Fibroblast of villous mesenchyme (primary cell): Measurements from ENCODE around the gene SYNGAP1. TPM values are rescaled to one million over a fixed set of nuclear protein-coding genes. Genes with fewer than 3 reads are reported as not detected.

Source experiments
- DNase-seq: peaks from one replicate; pipeline ENCODE4 v3.0.0-alpha.2; 2010; ENCODE audit warnings: low read depth
- H3K4me3 ChIP-seq: 2 replicates; pipeline ENCODE4 v1.5.1; 2011; ENCODE audit warnings: low read depth, mild to moderate bottlenecking, low read length
- total RNA-seq: library from RNA; depleted of rRNA; stranded (reverse); fragments of >200 nt; gene quantifications from 2 replicates; pipeline ENCODE4 v1.2.3, GENCODE V29; 2012
- TF ChIP-seq, protein P1 (sequence below): IDR thresholded peaks from 2 replicates; pipeline ENCODE4 v1.5.1; 2012; ENCODE audit warnings: low read depth, mild to moderate bottlenecking, low read length; ENCODE audit not compliant: insufficient read depth

Gene SYNGAP1
- total RNA-seq, 1 donor, result 7.8 TPM

DNA sequence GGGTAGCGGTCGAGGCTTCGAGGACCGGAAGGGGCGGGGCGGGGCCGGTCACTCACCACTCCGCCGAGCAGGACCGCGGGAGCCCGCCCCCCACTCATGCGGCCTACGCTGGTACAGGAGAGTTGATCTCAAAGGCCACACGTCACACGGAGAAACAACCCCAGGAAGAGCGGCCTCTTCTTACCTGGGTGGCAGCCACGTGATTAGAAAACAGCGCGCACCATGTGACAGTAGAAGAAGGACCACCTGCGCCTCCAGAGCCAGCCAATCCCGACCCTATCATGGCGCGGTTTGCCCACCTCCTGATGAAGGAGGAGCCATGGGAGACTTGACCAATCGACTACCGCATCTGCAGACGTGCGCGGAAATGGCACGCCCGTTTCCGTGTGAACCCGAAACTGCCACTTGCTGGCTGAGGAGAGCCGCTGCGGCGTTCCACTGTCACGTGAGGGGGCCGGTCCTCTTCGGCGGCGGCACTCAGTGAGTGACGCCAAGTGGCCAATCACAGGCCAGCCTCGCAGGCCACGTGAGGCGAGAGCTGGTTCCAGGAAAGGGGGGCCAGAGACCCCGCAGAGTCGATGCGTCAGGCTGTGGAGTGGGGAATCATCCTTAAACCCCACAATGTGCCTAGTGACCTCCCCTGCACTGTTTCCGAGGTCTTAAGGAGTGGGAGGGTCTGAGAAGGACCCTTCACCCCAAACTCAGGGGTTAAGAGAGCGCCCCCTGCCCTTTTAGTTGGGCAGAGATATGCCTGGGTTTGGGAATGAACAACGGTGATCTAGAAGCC is 1.8 kb upstream of the SYNGAP1 start, which contains the start of gene CUTA:
Gene CUTA (minus strand): TSS at position 205 of the 787 bp plus-strand sequence. CDS start 107 bp downstream, at position 98.
- peak within 1 kb of the TSS; percentile 93 for H3K4me3 ChIP-seq
- peak; percentile 100 for DNase-seq
- TF ChIP-seq, protein P1, sequence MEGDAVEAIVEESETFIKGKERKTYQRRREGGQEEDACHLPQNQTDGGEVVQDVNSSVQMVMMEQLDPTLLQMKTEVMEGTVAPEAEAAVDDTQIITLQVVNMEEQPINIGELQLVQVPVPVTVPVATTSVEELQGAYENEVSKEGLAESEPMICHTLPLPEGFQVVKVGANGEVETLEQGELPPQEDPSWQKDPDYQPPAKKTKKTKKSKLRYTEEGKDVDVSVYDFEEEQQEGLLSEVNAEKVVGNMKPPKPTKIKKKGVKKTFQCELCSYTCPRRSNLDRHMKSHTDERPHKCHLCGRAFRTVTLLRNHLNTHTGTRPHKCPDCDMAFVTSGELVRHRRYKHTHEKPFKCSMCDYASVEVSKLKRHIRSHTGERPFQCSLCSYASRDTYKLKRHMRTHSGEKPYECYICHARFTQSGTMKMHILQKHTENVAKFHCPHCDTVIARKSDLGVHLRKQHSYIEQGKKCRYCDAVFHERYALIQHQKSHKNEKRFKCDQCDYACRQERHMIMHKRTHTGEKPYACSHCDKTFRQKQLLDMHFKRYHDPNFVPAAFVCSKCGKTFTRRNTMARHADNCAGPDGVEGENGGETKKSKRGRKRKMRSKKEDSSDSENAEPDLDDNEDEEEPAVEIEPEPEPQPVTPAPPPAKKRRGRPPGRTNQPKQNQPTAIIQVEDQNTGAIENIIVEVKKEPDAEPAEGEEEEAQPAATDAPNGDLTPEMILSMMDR, result peak; percentile 17

GRCh38 chr6:33418690-33419291 is 1.1 kb upstream of the SYNGAP1 start:
- DNase-seq, result peak; percentile 52
- H3K4me3 ChIP-seq, result peak overlapping the region; percentile 55
- TF ChIP-seq, protein P1, result no peak

DNA sequence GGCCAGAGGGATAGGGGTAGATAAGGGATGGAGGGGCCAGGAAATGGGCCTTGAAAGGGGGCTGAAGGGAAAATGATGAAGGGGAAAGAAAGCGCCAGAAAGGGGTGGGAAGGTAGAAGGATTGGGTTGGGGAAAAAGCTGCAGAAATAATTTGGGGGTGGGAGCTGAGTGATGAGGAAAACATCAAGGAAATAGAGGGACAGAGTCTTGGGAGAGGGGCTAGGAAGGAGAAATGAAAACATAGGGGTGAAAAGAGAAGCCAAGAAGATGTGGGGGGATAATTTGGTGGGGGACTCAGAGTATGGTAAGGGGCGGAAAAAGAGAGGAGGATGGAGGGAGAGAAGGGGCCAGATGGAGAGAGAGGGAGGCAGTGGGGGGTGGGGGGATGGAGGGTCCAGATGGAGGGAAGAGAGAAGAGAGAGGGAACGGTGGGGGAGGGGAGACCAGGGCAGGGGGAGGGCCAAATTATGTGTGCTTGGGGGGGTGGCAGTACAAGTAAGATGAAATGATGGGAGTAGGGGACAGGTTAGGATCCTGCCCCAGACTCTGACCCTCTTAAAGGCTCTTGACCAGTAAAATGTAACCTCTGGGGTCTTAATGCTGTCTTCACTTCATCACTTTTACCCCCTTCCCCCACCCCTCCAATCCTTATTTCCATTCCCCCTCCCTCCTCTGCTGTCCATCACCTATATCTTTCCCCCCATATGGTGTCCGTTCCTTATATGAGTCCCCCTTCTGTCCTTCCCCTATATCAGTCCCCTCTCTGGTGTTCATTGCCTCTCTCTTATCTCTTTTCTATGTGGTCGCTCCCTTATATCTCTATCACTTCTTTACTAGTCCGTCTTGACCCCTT is 852 bp downstream of the SYNGAP1 start:
- peak overlapping the region; percentile 61 for H3K4me3 ChIP-seq
- no peak for DNase-seq
- TF ChIP-seq, protein P1, result no peak

- DNase-seq, result no peak
- H3K4me3 ChIP-seq, result peak overlapping the region; percentile 61
- TF ChIP-seq, protein P1, result no peak
Measured at GRCh38 chr6:33421344-33421643, 1.4 kb downstream of the SYNGAP1 start.

GRCh38 chr6:33423777-33424176 is 3.9 kb downstream of the SYNGAP1 start:
- TF ChIP-seq, protein P1, result no peak
- DNase-seq, result no peak
- H3K4me3 ChIP-seq, result no peak overlapping the region

DNA sequence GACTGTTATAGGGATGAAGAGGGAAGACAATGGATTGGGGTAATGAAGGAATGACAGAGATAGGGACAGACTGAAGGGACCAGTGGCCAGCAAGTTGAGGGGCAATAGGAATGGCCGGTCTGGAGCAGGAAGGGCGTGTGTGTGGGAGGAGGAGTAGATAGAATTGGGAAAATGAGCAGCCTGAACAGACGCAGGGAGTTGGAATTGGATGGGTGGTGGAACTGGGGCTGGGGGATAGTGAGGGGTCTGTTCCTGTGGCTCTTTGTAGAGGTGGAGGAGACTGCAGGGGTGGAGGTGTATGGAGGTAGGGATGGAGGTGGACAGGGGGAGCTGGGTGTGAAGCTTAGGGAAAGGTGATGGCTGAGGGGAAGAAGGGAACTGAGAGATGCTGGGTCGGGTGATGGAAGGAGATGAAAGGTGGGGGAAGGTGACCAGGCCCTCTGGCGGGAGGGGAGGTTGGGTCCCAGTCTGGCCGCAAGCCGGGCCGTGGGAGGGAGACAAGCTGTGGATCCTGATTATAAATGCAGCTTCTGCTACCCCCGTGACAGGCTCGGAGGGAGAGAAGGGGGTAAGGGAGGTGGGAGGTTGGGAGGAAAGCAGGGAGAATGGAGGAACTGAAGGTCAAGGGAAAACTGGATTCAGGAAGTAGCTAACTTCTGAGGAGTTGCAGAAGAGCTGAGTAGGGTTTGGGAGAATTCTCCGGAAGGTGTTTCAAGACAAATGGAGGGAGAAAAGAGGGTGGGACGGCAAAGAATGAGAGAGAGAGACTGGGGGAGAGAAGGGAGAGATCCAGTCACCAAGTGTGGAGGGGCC is 5.2 kb downstream of the SYNGAP1 start:
- TF ChIP-seq, protein P1, result no peak
- no peak for DNase-seq
- H3K4me3 ChIP-seq, result peak overlapping the region; percentile 79
